ENCODE results near the gene ICAM1.
A peak's percentile ranks its signal among the peaks of the same experiment; 100 is the strongest.

The ICAM1 gene

DNA sequence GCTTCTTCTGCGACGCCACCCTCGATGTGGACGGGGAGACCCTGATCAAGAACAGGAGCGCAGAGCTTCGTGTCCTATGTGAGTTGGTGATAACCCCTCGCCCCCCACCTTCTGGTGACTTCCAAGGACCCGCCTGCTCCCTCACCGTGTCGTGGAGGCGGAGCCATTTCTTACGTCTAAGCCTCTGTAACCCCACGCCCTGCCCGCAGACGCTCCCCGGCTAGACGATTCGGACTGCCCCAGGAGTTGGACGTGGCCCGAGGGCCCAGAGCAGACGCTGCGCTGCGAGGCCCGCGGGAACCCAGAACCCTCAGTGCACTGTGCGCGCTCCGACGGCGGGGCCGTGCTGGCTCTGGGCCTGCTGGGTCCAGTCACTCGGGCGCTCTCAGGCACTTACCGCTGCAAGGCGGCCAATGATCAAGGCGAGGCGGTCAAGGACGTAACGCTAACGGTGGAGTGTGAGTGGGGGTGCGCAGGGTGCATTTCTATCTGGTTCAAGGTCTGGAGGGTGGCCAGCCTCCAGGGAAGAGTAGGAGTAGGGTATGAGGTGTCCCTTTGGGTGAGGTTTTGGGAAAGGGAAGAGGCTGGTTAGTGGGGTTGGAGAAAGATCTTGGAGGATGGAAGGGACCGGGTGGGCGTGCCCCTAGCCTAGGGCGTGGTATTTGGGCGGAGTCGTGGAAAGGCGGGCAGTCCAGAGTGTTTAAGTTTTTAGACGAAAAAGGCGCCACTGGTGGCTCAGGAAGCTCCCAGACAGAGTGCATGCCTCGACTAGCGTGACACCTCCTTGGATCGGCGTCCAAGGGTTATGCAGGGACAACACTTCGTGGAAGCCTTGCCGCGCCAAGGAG lies 22.1 kb downstream of the ICAM1 start:
- H3K4me3 ChIP-seq (ENCODE audit: low read depth, low read length) = peak overlapping the region; percentile 28

DNA sequence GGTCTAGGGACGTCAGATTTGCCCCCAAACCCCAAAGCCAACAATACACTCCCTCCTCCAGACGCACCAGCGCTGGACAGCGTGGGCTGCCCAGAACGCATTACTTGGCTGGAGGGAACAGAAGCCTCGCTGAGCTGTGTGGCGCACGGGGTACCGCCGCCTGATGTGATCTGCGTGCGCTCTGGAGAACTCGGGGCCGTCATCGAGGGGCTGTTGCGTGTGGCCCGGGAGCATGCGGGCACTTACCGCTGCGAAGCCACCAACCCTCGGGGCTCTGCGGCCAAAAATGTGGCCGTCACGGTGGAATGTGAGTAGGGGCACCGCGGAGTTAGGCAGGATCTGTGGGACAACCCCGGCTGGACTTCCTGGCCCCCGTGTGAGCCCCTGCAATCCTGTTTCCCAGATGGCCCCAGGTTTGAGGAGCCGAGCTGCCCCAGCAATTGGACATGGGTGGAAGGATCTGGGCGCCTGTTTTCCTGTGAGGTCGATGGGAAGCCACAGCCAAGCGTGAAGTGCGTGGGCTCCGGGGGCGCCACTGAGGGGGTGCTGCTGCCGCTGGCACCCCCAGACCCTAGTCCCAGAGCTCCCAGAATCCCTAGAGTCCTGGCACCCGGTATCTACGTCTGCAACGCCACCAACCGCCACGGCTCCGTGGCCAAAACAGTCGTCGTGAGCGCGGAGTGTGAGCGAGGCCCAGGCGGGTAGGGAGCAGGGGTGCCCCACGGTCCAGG lies 22.9 kb downstream of the ICAM1 start:
- H3K4me3 ChIP-seq (ENCODE audit: low read depth, low read length) = no peak overlapping the region

DNA sequence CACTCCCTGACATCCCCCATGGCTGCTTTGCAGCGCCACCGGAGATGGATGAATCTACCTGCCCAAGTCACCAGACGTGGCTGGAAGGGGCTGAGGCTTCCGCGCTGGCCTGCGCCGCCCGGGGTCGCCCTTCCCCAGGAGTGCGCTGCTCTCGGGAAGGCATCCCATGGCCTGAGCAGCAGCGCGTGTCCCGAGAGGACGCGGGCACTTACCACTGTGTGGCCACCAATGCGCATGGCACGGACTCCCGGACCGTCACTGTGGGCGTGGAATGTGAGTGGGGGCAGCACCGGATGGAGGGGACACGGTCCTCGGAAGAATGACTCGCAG lies 23.4 kb downstream of the ICAM1 start:
- H3K4me3 ChIP-seq (ENCODE audit: low read depth, low read length) = no peak overlapping the region

DNA sequence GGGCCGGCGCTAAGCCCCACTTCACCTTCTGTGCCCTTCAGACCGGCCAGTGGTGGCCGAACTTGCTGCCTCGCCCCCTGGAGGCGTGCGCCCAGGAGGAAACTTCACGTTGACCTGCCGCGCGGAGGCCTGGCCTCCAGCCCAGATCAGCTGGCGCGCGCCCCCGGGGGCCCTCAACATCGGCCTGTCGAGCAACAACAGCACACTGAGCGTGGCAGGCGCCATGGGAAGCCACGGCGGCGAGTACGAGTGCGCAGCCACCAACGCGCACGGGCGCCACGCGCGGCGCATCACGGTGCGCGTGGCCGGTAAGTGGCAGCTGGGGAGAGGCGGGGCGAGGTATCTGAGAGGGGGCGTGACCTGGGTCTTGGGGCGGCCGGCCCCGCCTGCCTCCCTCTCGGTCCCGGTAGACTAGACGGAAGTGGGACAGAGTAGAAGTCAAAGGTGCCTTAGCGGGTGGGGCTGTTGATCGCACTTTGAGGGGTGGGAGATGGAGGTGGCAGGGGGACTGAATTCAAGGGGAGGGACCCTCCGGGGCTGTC lies 24.5 kb downstream of the ICAM1 start:
- no peak overlapping the region for H3K4me3 ChIP-seq (ENCODE audit: low read depth, low read length)

DNA sequence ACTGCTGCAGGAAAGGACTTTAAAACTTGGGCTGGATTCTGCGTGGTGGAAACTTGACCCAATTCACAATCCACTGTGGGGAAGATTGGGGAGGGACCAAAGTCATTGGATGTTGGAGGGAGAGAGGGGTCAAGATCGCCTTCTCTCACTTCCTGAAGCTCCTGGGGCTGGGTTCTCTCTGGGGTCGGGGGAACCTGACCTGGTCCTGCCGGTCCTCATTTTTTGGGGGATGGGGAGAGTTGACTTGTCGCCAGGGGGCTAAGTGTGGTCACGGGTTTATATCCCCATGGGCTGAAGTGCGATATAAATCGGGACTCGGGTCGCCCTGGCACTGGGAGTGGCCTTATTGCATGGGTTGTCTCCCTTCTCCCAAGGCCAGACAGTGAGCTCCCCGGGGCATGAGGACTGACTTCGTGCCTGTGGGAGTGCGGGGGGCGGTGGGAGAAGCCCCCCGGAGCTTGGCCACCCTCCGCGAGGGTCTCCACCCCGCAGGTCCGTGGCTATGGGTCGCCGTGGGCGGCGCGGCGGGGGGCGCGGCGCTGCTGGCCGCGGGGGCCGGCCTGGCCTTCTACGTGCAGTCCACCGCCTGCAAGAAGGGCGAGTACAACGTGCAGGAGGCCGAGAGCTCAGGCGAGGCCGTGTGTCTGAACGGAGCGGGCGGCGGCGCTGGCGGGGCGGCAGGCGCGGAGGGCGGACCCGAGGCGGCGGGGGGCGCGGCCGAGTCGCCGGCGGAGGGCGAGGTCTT lies 25.1 kb downstream of the ICAM1 start:
- H3K4me3 ChIP-seq (ENCODE audit: low read depth, low read length) = no peak overlapping the region

DNA sequence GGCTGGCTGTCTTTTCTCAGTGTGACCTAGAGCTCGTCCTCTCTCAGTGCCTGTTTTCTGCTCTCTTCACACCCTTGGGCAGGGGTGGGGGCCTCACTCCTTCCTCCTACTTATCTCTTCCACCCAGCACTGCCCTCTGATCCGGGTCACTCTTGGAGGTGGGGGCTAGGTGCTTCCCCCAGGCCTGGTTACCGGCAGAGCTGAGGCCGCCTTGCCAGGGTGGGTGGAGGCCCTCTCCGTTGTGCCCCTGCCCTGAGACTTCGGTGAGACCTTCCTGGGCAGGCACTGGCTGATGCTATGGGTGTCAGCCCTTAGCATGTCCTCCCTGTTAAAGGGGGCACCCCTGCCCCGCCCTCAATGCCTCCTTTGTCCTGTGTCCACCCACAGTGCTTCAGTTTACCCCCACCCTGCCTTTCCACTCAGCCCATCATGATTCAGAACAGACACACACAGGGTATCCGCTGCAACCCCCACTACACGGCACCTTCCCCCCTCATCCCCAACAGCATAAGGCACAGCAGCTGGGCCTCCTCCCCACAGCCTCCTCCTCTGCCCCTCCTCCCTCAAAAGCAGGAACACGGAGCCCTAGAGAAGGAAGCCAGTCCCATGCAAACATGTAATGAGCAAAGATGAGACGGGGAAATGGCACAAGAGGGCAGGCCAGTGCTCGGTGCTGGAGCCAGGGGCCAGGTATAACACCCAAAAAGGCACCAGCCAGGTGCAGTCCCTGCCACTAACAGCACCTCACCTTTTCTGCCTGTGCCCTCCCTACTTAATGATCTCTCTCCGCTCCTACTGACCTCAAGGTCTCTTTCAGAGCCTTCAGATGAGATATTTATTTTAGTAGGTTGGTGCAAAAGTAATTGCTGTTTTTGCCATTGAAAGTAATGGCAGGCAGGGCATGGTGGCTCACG lies 28.9 kb downstream of the ICAM1 start:
- no peak overlapping the region for H3K4me3 ChIP-seq (ENCODE audit: low read depth, low read length)

DNA sequence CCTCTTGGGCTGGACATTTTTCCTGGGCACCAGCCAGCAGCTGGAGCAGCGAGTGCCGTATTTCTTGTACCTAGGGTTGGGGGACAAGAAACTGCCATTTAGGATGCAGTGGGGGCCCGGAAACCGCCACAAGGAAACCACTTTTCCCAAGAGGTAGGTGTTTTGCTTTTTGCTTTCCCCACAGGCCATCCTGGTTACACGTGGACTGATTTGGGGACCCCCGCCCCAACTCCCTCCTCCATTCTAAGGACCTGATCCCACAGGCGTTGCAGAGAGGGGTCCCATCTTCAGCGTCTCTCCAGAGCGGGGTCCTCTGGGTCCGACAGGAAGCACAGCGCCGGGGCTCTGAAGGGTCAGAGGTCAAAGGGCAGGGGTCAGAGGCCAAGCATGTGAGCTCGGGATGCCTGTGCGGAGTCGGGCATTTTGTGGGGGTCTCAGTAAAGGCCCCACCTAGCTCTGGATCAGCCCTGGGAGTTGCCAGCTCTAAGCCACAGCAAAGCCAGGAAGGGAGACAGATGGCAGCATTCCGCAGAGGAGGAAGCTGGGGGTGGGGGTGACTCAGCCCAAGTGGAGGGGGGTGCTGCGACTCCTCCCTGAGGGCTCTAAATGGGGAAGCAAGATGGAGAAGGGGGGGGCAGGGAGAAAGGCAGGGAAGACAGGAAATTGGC lies 34.4 kb downstream of the ICAM1 start:
- H3K4me3 ChIP-seq (ENCODE audit: low read depth, low read length) = no peak overlapping the region

DNA sequence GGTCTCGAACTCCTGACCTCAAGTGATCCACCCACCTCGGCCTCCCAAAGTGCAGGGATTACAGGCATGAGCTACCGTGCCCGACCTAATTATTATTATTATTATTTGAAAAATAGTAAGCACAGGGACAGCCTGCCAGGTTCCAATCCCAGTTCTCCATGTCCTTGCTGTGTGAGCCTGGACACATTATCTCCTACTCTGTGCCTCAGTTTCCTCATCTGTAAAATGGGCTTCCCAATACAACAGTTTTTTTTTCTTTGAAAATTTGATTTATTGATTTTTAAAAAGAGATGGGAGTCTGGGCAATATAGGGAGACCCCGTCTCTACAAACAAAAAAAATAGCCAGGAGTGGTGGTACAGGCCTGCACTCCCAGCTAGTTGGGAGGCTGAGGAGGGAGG lies 35.4 kb downstream of the ICAM1 start:
- H3K4me3 ChIP-seq (ENCODE audit: low read depth, low read length) = no peak overlapping the region

DNA sequence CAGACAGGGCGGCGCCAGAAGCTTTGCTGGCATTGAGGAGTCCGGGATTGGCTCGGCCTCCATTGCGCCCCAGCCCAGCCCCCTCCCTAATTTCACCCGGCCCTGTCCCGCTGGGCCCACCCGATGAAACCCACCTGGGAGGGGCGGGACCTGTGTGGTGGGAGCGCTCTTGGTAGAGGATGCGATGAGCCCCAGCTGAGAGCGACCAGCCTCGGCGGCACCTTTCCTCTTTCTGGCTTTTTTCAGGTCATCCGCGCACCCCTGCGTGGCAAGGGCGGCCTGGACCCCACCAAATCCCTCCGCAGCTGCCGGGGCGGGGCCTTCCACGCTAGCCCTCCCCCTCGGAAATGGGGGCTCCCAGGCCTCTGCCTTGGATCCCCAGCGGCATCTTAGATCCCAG lies 38.5 kb downstream of the ICAM1 start, which contains the start of gene ZGLP1:
TSS of gene ZGLP1 (minus strand) at position 393 of the 400 bp plus-strand sequence.
- no peak within 1 kb of the TSS for H3K4me3 ChIP-seq (ENCODE audit: low read depth, low read length)

DNA sequence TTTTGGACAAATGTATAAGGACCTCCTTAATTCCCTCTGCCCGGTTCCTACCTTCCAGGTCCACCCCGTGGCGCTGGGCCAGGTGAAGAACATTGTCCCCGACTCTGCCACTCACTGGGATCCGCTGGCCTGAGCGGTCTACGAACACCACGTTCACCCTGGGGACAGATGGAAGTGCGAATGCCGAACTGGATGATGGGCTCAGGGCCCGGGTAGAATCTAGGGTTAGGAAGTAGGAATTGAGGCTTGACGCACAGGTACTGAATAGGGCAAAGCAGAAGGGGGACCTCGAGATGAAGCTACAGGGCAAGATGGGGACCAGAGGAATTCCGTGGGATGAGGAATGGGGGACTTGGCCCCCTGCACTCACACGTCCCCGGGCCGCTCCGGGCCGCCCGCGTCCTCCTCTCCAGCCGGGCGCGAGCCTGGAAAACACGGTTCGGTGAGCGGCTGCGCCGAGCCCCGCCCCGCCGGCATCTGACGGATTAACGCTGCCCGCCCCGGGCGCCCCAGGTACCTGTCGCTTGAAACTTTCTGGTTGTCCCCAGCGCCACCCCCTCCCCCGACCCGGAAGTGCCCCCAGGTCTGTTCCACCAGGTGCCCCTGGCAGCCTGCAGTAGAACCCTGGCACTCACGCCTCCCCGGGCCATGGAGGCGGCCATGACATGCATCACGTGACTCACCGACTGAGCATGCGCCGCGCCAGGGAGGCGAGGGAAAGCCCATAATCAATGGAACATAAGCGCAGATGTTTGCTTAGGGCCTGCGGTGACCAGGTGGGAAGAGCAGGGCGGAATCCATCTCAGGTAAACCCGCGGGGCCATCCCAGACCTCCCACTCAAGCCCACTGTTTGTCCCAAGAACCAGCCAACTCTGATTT lies 44.7 kb downstream of the ICAM1 start, which contains the start of gene FDX2:
TSS of gene FDX2 (minus strand) at position 681 of the 880 bp plus-strand sequence. CDS start at position 662, 19 bp downstream.
- peak within 1 kb of the TSS; percentile 84 for H3K4me3 ChIP-seq (ENCODE audit: low read depth, low read length)

DNA sequence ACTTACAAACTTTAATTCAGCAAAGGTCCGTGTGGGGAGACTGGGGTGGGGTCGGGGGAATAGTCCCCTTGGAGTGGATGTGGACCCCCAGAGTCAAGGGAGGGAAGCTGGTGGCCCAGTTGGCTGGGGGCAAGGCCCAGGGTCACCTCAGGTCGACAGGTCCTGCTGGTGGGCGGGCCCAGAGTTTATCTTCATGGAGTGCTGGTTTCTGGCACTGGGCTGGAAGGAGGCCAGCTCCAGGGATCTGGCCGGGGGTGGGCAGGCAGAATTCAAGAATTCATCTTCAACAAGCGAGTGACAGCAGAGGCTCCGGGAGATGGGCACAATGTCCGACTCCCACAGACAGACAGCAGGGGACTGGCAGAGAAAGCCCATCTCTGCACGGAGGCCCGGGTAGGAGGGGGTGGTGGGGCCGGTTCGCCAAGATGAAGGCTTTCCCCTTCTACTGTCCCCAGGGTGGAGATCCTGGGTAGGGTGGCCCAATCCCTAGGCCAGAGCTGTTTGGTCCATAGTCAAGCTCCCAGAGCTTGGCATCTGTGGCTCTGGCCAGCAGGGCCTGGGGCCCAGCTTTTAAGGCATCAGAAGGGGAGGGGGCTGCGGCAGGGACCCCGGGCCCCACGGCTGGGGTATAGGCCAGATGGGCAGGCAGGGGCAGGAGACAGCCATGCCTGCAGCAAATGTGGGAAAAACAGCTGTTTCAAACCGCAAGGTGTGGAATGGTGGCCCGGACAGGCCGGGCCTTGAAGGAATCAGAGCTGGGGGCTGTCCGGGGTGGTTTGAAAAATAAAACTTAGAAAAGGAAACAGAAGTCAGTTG lies 45.5 kb downstream of the ICAM1 start:
- no peak overlapping the region for H3K4me3 ChIP-seq (ENCODE audit: low read depth, low read length)

DNA sequence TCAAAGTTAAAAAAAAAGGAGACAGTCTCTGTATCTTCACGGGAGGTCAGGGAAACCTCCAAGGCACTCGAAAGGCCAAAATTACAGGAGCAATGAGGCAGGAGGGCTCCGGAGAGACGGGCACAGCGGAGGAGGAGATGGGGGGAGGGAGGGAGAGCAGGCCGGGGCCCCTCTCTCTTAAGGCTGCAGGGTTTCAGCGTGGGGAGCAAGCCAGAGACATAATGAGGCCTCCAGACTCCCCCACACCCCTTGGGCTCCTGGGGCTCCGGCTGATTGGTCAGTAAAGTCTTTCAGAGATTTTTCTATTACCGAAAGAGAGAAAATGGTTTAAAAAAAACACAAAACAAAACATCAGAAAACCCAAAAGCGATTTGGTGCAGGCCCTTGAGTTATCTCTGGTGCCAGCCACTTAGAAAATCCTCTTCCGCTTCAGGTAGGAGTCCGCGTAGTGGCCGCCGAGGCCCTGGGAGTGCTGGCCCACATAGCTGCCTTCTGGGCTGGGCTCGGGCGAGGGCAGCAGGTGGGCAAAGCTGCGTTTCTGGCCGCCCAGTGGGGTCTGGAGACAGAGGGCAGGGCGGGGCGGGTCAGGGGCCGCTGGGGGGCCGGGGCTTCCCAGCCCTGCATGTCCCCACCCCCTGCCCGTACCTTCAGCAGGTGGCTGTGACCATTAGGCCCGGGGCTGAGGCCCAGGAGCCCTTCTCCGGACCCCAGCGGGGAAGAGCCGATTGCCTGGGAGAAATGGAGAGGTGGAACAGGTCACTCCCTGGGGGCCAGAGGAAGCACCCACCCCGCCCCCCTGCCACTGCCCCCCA lies 46.3 kb downstream of the ICAM1 start:
- no peak overlapping the region for H3K4me3 ChIP-seq (ENCODE audit: low read depth, low read length)

DNA sequence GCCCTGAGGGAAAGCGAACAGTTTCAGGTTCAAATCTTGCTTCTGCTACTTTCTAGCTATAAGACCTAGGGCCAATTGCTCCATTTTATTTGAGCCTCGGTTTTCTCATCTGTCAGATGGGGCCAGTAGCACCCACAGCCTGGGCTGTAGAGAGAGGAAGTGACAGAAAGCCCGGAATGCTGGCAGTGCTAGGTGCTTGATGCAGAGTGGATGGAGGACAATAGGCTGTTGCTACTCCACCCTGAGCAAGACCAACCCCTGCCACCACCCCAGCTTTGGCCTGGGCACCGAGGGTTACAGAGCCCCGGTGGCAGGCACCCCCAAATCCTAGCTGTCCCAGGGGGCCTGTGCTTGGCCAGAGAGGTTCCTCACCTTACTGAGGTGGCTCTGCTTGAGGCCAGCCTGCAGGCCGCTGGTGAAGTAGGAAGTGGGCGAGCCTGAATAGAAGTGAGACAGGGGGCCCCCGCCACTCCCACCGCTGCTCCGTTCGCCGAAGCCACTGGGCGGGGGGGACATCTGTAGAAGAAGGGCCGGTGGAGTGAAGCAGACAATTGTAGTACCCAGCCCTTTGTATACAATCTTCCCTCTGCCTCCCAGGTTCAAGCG lies 47.0 kb downstream of the ICAM1 start:
- no peak overlapping the region for H3K4me3 ChIP-seq (ENCODE audit: low read depth, low read length)

DNA sequence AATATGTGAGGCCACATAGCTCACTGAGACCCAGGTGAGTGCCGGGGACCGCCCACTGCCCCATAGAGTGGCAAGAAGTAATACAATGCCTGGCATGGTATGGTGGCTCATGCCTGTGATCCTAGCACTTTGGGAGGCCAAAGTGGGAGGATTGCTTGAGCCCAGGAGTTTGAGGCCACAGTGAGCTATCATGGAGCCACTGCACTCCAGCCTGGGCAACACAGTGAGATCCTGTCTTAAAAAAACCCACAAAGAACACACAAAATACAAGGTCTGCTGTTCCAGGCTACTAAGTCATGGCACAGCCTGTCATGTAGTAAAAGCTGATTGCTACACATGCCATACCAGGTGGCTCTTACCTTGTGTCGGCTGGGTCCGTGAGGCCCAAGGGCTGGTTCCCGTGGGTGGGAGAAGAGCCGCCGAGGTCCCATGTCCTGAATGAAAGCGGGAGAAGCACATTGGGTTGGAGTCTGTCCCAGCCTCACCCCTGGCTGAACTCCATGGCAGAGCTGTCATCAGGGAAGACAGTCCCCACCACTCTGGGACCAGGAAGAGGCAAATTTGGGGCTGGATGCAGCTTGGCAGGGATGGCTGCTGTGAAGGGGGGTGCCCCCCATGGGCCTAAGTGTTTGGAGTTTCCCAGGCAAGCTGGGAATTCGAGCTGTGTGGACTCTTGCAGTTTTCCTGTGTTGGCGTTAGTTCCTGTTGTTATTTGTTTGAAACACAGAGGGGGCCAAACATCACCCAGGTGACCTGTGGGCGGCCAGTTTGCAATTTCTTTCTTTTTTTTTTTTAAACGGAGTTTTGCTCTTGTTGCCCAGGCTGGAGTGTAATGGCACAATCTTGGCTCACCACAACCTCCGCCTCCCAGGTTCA lies 48.1 kb downstream of the ICAM1 start:
- no peak overlapping the region for H3K4me3 ChIP-seq (ENCODE audit: low read depth, low read length)

DNA sequence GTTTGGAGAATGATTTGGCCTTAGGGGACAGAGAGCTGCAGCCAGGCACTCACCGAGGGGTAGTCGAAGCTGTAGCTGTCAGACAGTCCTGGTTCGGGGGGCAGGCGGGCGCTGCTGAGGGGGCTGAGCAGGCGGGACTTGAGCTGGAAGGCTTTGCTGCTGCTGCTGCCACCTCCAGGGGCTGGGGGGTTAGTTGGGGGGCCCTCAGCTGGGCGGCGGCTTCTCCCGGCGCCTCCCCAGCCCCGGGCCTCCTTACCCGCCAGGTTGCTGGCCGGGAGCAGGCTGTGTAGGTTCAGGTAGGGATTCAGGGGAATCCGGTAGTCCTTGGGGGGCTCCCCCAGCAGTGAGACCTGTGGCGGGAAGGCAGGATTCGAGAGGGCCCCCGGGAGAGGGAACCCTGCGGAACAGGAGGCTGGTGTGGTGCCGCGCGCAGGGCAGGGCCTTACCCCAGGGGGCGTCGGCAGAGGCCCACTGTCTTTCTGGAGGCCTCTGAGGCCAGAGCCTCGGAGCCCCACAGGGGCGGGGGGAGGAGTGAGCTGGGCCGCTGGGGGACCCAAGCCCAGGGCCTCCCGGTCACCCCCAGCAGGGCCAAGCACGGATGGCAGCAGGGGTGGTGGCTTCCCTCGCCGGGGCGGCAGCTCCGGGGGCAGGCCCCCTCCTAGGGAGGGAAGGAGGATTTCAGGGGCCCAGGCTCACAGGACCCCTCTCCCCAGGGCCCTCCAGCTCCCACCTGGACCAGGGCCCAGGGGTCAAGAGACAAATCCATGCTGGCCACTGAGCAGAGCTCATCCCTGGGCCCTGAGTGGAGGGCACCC lies 49.9 kb downstream of the ICAM1 start:
- no peak overlapping the region for H3K4me3 ChIP-seq (ENCODE audit: low read depth, low read length)
